NOMO-1 treated with dmso at 0.1 percent for 144 hours (cell line): Measurements from ENCODE around the gene CRACDL.

Experiments used
- DNase-seq: peaks from one replicate; lab custom pipeline; 2025; ENCODE audit not compliant: unreplicated experiment; lab: John Stamatoyannopoulos, UW

Gene CRACDL

GRCh38 chr2:98866033-98866432 is 70.0 kb downstream of the CRACDL start:
- DNase-seq, result no peak

GRCh38 chr2:98861601-98862000 is 74.4 kb downstream of the CRACDL start:
- no peak for DNase-seq

GRCh38 chr2:98859323-98859722 is 76.7 kb downstream of the CRACDL start:
- DNase-seq, result no peak

GRCh38 chr2:98857001-98857400 is 79.0 kb downstream of the CRACDL start:
- DNase-seq, result no peak

- no peak for DNase-seq
These were observed 81.3 kb downstream of the CRACDL start for GRCh38 chr2:98854682-98855081.

- no peak for DNase-seq
These were observed 83.1 kb downstream of the CRACDL start for GRCh38 chr2:98852932-98853331.

GRCh38 chr2:98850074-98850473 is 86.0 kb downstream of the CRACDL start:
- DNase-seq, result no peak

- no peak for DNase-seq
These were observed 86.9 kb downstream of the CRACDL start for GRCh38 chr2:98849113-98849512.

- DNase-seq, result no peak
These were observed 88.2 kb downstream of the CRACDL start for GRCh38 chr2:98847853-98848252.

- no peak for DNase-seq
These were observed 90.0 kb downstream of the CRACDL start for GRCh38 chr2:98846041-98846440.

GRCh38 chr2:98842136-98842535 is 93.9 kb downstream of the CRACDL start:
- DNase-seq, result no peak

- DNase-seq, result no peak
These were observed 96.7 kb downstream of the CRACDL start for GRCh38 chr2:98839292-98839691.

GRCh38 chr2:98835831-98836385 is 100.1 kb downstream of the CRACDL start:
- no peak for DNase-seq

GRCh38 chr2:98833917-98834263 is 102.1 kb downstream of the CRACDL start:
- DNase-seq, result no peak

- DNase-seq, result no peak
These were observed 102.7 kb downstream of the CRACDL start for GRCh38 chr2:98833172-98833916.

GRCh38 chr2:98832172-98832571 is 103.9 kb downstream of the CRACDL start:
- DNase-seq, result no peak

GRCh38 chr2:98830571-98831145 is 105.4 kb downstream of the CRACDL start:
- no peak for DNase-seq

- no peak for DNase-seq
These were observed 106.3 kb downstream of the CRACDL start for GRCh38 chr2:98829581-98830270.

- DNase-seq, result no peak
These were observed 107.1 kb downstream of the CRACDL start for GRCh38 chr2:98828793-98829371.

GRCh38 chr2:98828369-98828744 is 107.7 kb downstream of the CRACDL start:
- no peak for DNase-seq

GRCh38 chr2:98827625-98828368 is 108.2 kb downstream of the CRACDL start:
- no peak for DNase-seq
